Skeletal muscle cell (primary cell): ENCODE results near the gene HK3.

Source experiments
- DNase-seq: peaks from one replicate; pipeline ENCODE4 v3.0.0-alpha.2; 2010; ENCODE audit warnings: low read depth
- H3K4me3 ChIP-seq: 2 replicates; pipeline ENCODE4 v1.5.1; 2011; ENCODE audit warnings: low read depth, mild to moderate bottlenecking, control low read depth, low read length, moderate library complexity

HK3 gene

GRCh38 chr5:176886336-176887251 is 12.6 kb downstream of the HK3 start:
- DNase-seq: no peak
- H3K4me3 ChIP-seq: no peak overlapping the region

GRCh38 chr5:176884571-176884890 is 14.6 kb downstream of the HK3 start:
- DNase-seq: no peak
- no peak overlapping the region for H3K4me3 ChIP-seq

GRCh38 chr5:176883700-176884570 is 15.2 kb downstream of the HK3 start:
- H3K4me3 ChIP-seq: no peak overlapping the region
- no peak for DNase-seq

GRCh38 chr5:176882567-176882903 is 16.6 kb downstream of the HK3 start:
- no peak overlapping the region for H3K4me3 ChIP-seq
- no peak for DNase-seq

GRCh38 chr5:176881816-176882566 is 17.2 kb downstream of the HK3 start:
- no peak overlapping the region for H3K4me3 ChIP-seq
- DNase-seq: no peak

GRCh38 chr5:176881021-176881749 is 18.0 kb downstream of the HK3 start:
- H3K4me3 ChIP-seq: no peak overlapping the region
- DNase-seq: no peak

- DNase-seq: no peak
- H3K4me3 ChIP-seq: no peak overlapping the region
Observed at GRCh38 chr5:176880366-176881020, 18.7 kb downstream of the HK3 start.

GRCh38 chr5:176879663-176880361 is 19.3 kb downstream of the HK3 start:
- no peak for DNase-seq
- H3K4me3 ChIP-seq: no peak overlapping the region

- no peak overlapping the region for H3K4me3 ChIP-seq
- DNase-seq: no peak
Observed at GRCh38 chr5:176878906-176879662, 20.1 kb downstream of the HK3 start.

GRCh38 chr5:176878463-176878862 is 20.7 kb downstream of the HK3 start:
- no peak overlapping the region for H3K4me3 ChIP-seq
- DNase-seq: no peak

GRCh38 chr5:176877793-176878331 is 21.3 kb downstream of the HK3 start:
- H3K4me3 ChIP-seq: no peak overlapping the region
- DNase-seq: no peak

GRCh38 chr5:176876506-176877431 is 22.4 kb downstream of the HK3 start:
- no peak for DNase-seq
- H3K4me3 ChIP-seq: no peak overlapping the region

- H3K4me3 ChIP-seq: no peak overlapping the region
- no peak for DNase-seq
Observed at GRCh38 chr5:176875783-176876505, 23.2 kb downstream of the HK3 start.

GRCh38 chr5:176875014-176875550 is 24.1 kb downstream of the HK3 start:
- no peak overlapping the region for H3K4me3 ChIP-seq
- no peak for DNase-seq

- DNase-seq: no peak
- no peak overlapping the region for H3K4me3 ChIP-seq
Observed at GRCh38 chr5:176874198-176874780, 24.9 kb downstream of the HK3 start.
